GM12878 (cell line): ENCODE data around the gene VMO1. TPM values are rescaled to one million over a fixed set of nuclear protein-coding genes. Genes with fewer than 3 reads are reported as not detected.

Experiments used
- ATAC-seq: fragments of 200-7000 bp; cut with Tn5 transposase; 3 replicates; pipeline ENCODE4 v1.9.1; 2020; ENCODE audit warnings: mild to moderate bottlenecking, moderate library complexity
- BruUV-seq: library from RNA; stranded (reverse); fragments of 400-500 nt; replicated peaks from 2 replicates; lab custom pipeline; 2021; lab: Mats Ljungman, UMichigan
- CTCF ChIA-PET: fragments of 300-600 bp; sonication (Branson Sonifier 250); formaldehyde crosslinking; extraction: SDS; loops from one replicate; lab custom pipeline; 2021; ENCODE audit warnings: inconsistent platforms; lab: Yijun Ruan, JAX
- POLR2A ChIA-PET: fragments of 350-600 bp; formaldehyde crosslinking; extraction: SDS; loops from one replicate; lab custom pipeline; 2021; ENCODE audit warnings: inconsistent platforms; lab: Charles Lee
- RAD21 ChIA-PET: fragments of 300-600 bp; sonication (Branson Sonifier 250); formaldehyde crosslinking; loops from one replicate; lab custom pipeline; 2023; ENCODE audit warnings: antibody characterized with exemption; ENCODE audit not compliant: unreplicated experiment; lab: Charles Lee
- SMC1A ChIA-PET: fragments of 300-600 bp; sonication (Branson Sonifier 250); formaldehyde crosslinking; loops from one replicate; lab custom pipeline; 2023; ENCODE audit not compliant: unreplicated experiment, uncharacterized antibody; lab: Charles Lee
- DNase-seq: peaks from one replicate; pipeline ENCODE4 v3.0.0-alpha.2; 2011; ENCODE audit warnings: low read depth, low spot score
- FAIRE-seq: peaks from 3 replicates; lab custom pipeline; 2011; peaks lifted over from hg19 to GRCh38; lab: Jason Lieb, UNC
- H2AFZ ChIP-seq: 2 replicates; pipeline ENCODE4 v1.6.0; 2011; ENCODE audit warnings: low read depth, low read length, control low read depth; ENCODE audit not compliant: control insufficient read depth
- H3K27ac ChIP-seq: 2 replicates; pipeline ENCODE4 v1.5.1; 2011; ENCODE audit warnings: control low read depth; ENCODE audit not compliant: control insufficient read depth, insufficient read depth
- H3K27me3 ChIP-seq, 2 experiments: replicated peaks in 1 of 2; 2 replicates each; pipeline versions ENCODE4 v1.6.0 to v1.6.1; 2011; ENCODE audit warnings: low read length in 1 of 2; ENCODE audit not compliant: control insufficient read depth in 2 of 2, insufficient read depth in 2 of 2
- H3K36me3 ChIP-seq, 2 experiments: 2 replicates each; pipeline ENCODE4 v1.5.1; 2011; ENCODE audit warnings: low read length in 1 of 2; ENCODE audit not compliant: control insufficient read depth in 2 of 2, insufficient read depth in 2 of 2
- H3K4me1 ChIP-seq: 2 replicates; pipeline ENCODE4 v1.6.1; 2011; ENCODE audit warnings: mild to moderate bottlenecking, low read length, moderate library complexity, mixed read lengths; ENCODE audit not compliant: control insufficient read depth, insufficient read depth
- H3K4me2 ChIP-seq: 2 replicates; pipeline ENCODE4 v1.6.0; 2011; ENCODE audit warnings: control low read depth; ENCODE audit not compliant: control insufficient read depth, insufficient read depth
- H3K4me3 ChIP-seq: fragments of 200-600 bp; sonication (generic); 2 replicates; pipeline ENCODE4 v1.5.1; 2016
- H3K79me2 ChIP-seq: 2 replicates; pipeline ENCODE4 v1.6.0; 2011; ENCODE audit warnings: low read length; ENCODE audit not compliant: control insufficient read depth, insufficient read depth
- H3K9ac ChIP-seq: 2 replicates; pipeline ENCODE4 v1.8.0; 2011; ENCODE audit warnings: low read length, control low read depth, mixed read lengths; ENCODE audit not compliant: control insufficient read depth, insufficient read depth
- H3K9me3 ChIP-seq: replicated peaks from 3 replicates; pipeline ENCODE4 v1.5.1; 2011; ENCODE audit warnings: mild to moderate bottlenecking, low read length; ENCODE audit not compliant: control insufficient read depth, insufficient read depth
- H4K20me1 ChIP-seq: 2 replicates; pipeline ENCODE4 v1.6.0; 2011; ENCODE audit not compliant: control insufficient read depth, insufficient read depth
- CTCF ChIP-seq, 3 experiments: IDR thresholded peaks in 2 of 3; conservative IDR thresholded peaks in 1 of 3; 2 replicates each; pipeline ENCODE4 v1.5.1; 2011; ENCODE audit warnings: low read depth in 3 of 3, low read length in 3 of 3, mild to moderate bottlenecking in 3 of 3, control low read depth in 2 of 3, moderate library complexity in 2 of 3, inconsistent platforms in 1 of 3, mixed read lengths in 1 of 3; ENCODE audit not compliant: control insufficient read depth in 2 of 3, insufficient read depth in 1 of 3; ENCODE audit errors: extremely low read depth in 1 of 3
- E2F4 ChIP-seq: IDR thresholded peaks from 2 replicates; pipeline ENCODE4 v1.6.1; 2012; ENCODE audit warnings: low read depth, low read length, improper control_type of control experiment
- NFXL1 ChIP-seq: fragments of 450-650 bp; IDR thresholded peaks from 2 replicates; pipeline ENCODE4 v1.6.1; 2017; ENCODE audit warnings: antibody characterized with exemption, mild to moderate bottlenecking, borderline replicate concordance
- NR2C1 ChIP-seq: fragments of 450-650 bp; IDR thresholded peaks from 2 replicates; pipeline ENCODE4 v1.6.1; 2017; ENCODE audit warnings: antibody characterized with exemption, mild to moderate bottlenecking, moderate library complexity
- NR2F1 ChIP-seq: fragments of 450-650 bp; conservative IDR thresholded peaks from 2 replicates; pipeline ENCODE4 v1.6.1; 2017; ENCODE audit warnings: mild to moderate bottlenecking
- SIX5 ChIP-seq: IDR thresholded peaks from 2 replicates; pipeline ENCODE4 v1.6.1; 2011; ENCODE audit warnings: mild to moderate bottlenecking, low read depth, low read length, moderate library complexity; ENCODE audit not compliant: severe bottlenecking
- WGBS: methylation state at CpG from one replicate; pipeline ENCODE4 v1.1.6; 2016; ENCODE audit warnings: low lambda C conversion rate; ENCODE audit not compliant: insufficient replicate concordance, insufficient coverage; ENCODE audit errors: missing lambda C conversion rate; 5-methylcytosine and 5-hydroxymethylcytosine counted together
- in situ Hi-C: fragments of 300-500 bp; cut with MboI; formaldehyde crosslinking; loops from 9 replicates; pipeline ENCODE4 v1.14.3; 2018; ENCODE audit warnings: mixed read lengths
- intact Hi-C: fragments of 100-400 bp; cut with micrococcal nuclease; formaldehyde crosslinking; loops from one replicate; pipeline ENCODE4 v1.14.2; 2022; ENCODE audit not compliant: unreplicated experiment
- polyA plus RNA-seq, 11 experiments: library from polyadenylated mRNA; depleted of rRNA in 4 of 11; unstranded in 6 of 11; stranded (reverse) in 5 of 11; fragments of >200 nt; fragmentation: Nextera tagmentation in 4 of 11; fragmentation: Illumina TruSeq in 1 of 11; extraction: Ambion mirVana in 4 of 11; extraction: Trizol in 1 of 11; gene quantifications; 1 replicate in 1 of 11; 2 replicates in 10 of 11; pipeline versions ENCODE4 v1.2.1 to v1.2.3, GENCODE V29; 2011 to 2016; ENCODE audit warnings: inconsistent platforms in 2 of 11, missing spikeins in 2 of 11, low read depth in 1 of 11
- total RNA-seq, 4 experiments: library from RNA; depleted of rRNA in 3 of 4; stranded (reverse); fragments of >200 nt in 3 of 4; fragmentation: Illumina TruSeq in 1 of 4; extraction: Trizol in 1 of 4; gene quantifications; 2 replicates each; pipeline versions ENCODE4 v1.2.1 to v1.2.3, GENCODE V29; 2013 to 2021
- TF ChIP-seq, protein P1 (sequence below): fragments of 450-650 bp; IDR thresholded peaks from 2 replicates; pipeline ENCODE4 v1.6.1; 2016; ENCODE audit warnings: mild to moderate bottlenecking, moderate library complexity, borderline replicate concordance

The VMO1 gene
- total and polyA plus RNA-seq, 10 of the 15 experiments (the other 5 are each of a cell fraction or from before 2014, with no cell fraction given): 0.27 to 0.54 (median 0.31) TPM; not detected in 7

GRCh38 chr17:4815043-4815675 is 29.0 kb upstream of the VMO1 start:
- Histone ChIP-seq H3K9me3 (no peaks in the 10 kb centered on the region), H2AFZ (no peak overlapping the region), H3K4me3 (no peak overlapping the region), H3K27me3 (no peaks in the 10 kb centered on the region), H3K4me2 (no peak overlapping the region), H3K27ac (no peak overlapping the region), H4K20me1 (no peaks in the 10 kb centered on the region), H3K4me1 (no peaks in the 10 kb centered on the region), H3K36me3 (no peaks in the 10 kb centered on the region), H3K79me2 (no peaks in the 10 kb centered on the region), H3K9ac (no peak overlapping the region)
- in situ Hi-C loops (no loop called here), intact Hi-C loops (no loop called here)
- POLR2A ChIA-PET: no interaction called here
- FAIRE-seq (no peak), DNase-seq (no peak), ATAC-seq (no peak)
- CTCF ChIA-PET: no interaction called here
- WGBS: 67% methylated on average over 7 of the region's 7 CpGs
- TF ChIP-seq SIX5: no peak
- TF ChIP-seq NFXL1: no peak
- peak in 2 of 3 experiments; percentile 13 to 25; a peak in 2 of 6 replicates for TF ChIP-seq CTCF (IDR thresholded peaks at IDR 0.05 in 2 of 3, conservative IDR thresholded peaks at IDR 0.05 in 1 of 3; ENCODE audit: control insufficient read depth in 2 of 3, extremely low read depth in 1 of 3, insufficient read depth in 1 of 3, low read depth in 3 of 3, low read length in 3 of 3)
- no peak for TF ChIP-seq NR2F1
- SMC1A ChIA-PET: no interaction called here
- BruUV-seq: no TSS peak
- RAD21 ChIA-PET: no interaction called here

DNA sequence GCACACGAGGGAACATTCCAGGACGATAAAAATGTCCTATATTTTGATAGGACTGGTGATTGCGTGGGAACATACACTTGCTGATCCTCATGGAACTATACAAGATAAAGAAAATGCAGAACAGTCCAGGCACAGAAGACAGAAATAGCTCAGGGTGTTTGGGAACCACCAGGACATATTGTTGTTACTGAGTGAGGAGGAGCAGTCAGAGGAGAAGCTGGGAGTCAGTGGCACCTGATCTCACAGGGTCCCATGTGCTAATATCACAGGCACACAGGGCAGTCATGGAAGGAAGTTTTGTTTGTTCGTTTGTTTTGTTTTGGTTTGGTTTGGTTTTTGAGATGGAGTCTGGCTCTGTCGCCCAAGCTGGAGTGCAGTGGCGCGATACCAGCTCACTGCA is 26.5 kb upstream of the VMO1 start:
- no TSS peak for BruUV-seq
- in situ Hi-C loops: no loop called here
- no peaks in the 10 kb centered on the region for H3K9me3 ChIP-seq
- ATAC-seq: no peak
- ChIA-PET SMC1A (no interaction called here), RAD21 (interaction anchor here (0.6 kb wide), 1 partner anchor 102 kb away, joined by 3 read pairs; the partner anchor contains the start of gene ARRB2), CTCF (interaction anchor here (0.7 to 1.0 kb wide), 2 partner anchors 22 to 25 kb away, joined by 3 read pairs; no protein-coding TSS in a partner anchor), POLR2A (no interaction called here)
- no peak for FAIRE-seq
- no peak overlapping the region for H3K9ac ChIP-seq
- H3K4me1 ChIP-seq: peaks cover 2% of the 10 kb centered on the region
- H3K27ac ChIP-seq: no peak overlapping the region
- no peaks in the 10 kb centered on the region for H4K20me1 ChIP-seq
- no peaks in the 10 kb centered on the region for H3K27me3 ChIP-seq
- WGBS: 75% methylated on average over 7 of the region's 7 CpGs
- no peaks in the 10 kb centered on the region for H3K36me3 ChIP-seq
- H3K4me2 ChIP-seq: no peak overlapping the region
- H3K79me2 ChIP-seq: no peaks in the 10 kb centered on the region
- intact Hi-C loops: no loop called here
- no peak overlapping the region for H2AFZ ChIP-seq
- no peak overlapping the region for H3K4me3 ChIP-seq
- DNase-seq: no peak
- TF ChIP-seq E2F4 (no peak), NR2C1 (no peak)
- TF ChIP-seq, protein P1, sequence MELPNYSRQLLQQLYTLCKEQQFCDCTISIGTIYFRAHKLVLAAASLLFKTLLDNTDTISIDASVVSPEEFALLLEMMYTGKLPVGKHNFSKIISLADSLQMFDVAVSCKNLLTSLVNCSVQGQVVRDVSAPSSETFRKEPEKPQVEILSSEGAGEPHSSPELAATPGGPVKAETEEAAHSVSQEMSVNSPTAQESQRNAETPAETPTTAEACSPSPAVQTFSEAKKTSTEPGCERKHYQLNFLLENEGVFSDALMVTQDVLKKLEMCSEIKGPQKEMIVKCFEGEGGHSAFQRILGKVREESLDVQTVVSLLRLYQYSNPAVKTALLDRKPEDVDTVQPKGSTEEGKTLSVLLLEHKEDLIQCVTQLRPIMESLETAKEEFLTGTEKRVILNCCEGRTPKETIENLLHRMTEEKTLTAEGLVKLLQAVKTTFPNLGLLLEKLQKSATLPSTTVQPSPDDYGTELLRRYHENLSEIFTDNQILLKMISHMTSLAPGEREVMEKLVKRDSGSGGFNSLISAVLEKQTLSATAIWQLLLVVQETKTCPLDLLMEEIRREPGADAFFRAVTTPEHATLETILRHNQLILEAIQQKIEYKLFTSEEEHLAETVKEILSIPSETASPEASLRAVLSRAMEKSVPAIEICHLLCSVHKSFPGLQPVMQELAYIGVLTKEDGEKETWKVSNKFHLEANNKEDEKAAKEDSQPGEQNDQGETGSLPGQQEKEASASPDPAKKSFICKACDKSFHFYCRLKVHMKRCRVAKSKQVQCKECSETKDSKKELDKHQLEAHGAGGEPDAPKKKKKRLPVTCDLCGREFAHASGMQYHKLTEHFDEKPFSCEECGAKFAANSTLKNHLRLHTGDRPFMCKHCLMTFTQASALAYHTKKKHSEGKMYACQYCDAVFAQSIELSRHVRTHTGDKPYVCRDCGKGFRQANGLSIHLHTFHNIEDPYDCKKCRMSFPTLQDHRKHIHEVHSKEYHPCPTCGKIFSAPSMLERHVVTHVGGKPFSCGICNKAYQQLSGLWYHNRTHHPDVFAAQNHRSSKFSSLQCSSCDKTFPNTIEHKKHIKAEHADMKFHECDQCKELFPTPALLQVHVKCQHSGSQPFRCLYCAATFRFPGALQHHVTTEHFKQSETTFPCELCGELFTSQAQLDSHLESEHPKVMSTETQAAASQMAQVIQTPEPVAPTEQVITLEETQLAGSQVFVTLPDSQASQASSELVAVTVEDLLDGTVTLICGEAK: no peak
